HL-60 (cell line): ENCODE measurements around the gene NADSYN1.

Experiments used
- CTCF ChIP-seq: IDR thresholded peaks from one replicate; pipeline ENCODE4 v1.5.1; 2011; ENCODE audit warnings: low read length, control low read depth, inconsistent platforms; ENCODE audit not compliant: insufficient read depth
- GABPA ChIP-seq: IDR thresholded peaks from 2 replicates; pipeline ENCODE4 v1.6.1; 2012; ENCODE audit warnings: low read depth
- POLR2AphosphoS5 ChIP-seq: IDR thresholded peaks from 2 replicates; pipeline ENCODE4 v1.6.1; 2012; ENCODE audit warnings: low read depth
- REST ChIP-seq: IDR thresholded peaks from 2 replicates; pipeline ENCODE4 v1.6.1; 2012; ENCODE audit warnings: low read depth; ENCODE audit not compliant: insufficient replicate concordance
- SPI1 ChIP-seq: IDR thresholded peaks from 2 replicates; pipeline ENCODE4 v1.6.1; 2012; ENCODE audit warnings: low read depth, mild to moderate bottlenecking, borderline replicate concordance

- no peak for TF ChIP-seq CTCF
- TF ChIP-seq POLR2AphosphoS5, result no peak
- no peak for TF ChIP-seq REST
- no peak for TF ChIP-seq GABPA
- no peak for TF ChIP-seq SPI1
Observed at GRCh38 chr11:71482216-71482615, 29.2 kb downstream of the NADSYN1 start.
